WTC11 (cell line): ENCODE results near the gene INTS2. TPM values are rescaled to one million over a fixed set of nuclear protein-coding genes. Genes with fewer than 3 reads are reported as not detected.

Source experiments
- ATAC-seq: fragments of 200-7000 bp; cut with Tn5 transposase; 2 replicates; pipeline ENCODE4 v1.10.0; 2021; ENCODE audit warnings: mild to moderate bottlenecking, moderate library complexity
- CTCF ChIA-PET: fragments of 300-600 bp; sonication (Branson Sonifier 250); formaldehyde crosslinking; loops from one replicate; lab custom pipeline; 2021; ENCODE audit warnings: antibody characterized with exemption; lab: Charles Lee
- POLR2A ChIA-PET: fragments of 350-600 bp; sonication (Branson Sonifier 250); formaldehyde crosslinking; loops from one replicate; lab custom pipeline; 2021; ENCODE audit warnings: antibody characterized with exemption; lab: Charles Lee
- DNase-seq: peaks from one replicate; pipeline ENCODE4 v3.0.0; 2021; ENCODE audit warnings: low spot score
- H3K27ac Mint-ChIP-seq: 2 replicates; pipeline ENCODE4 v1.8.0; 2021; ENCODE audit warnings: mixed read lengths
- H3K27me3 Mint-ChIP-seq: 2 replicates; pipeline ENCODE4 v1.8.0; 2021; ENCODE audit warnings: low read depth, mild to moderate bottlenecking, moderate library complexity, mixed read lengths
- H3K36me3 Mint-ChIP-seq: 2 replicates; pipeline ENCODE4 v1.8.0; 2021; ENCODE audit warnings: mixed read lengths
- H3K4me1 Mint-ChIP-seq: 2 replicates; pipeline ENCODE4 v1.8.0; 2022; ENCODE audit warnings: mixed read lengths
- H3K4me3 Mint-ChIP-seq: 2 replicates; pipeline ENCODE4 v1.8.0; 2021; ENCODE audit warnings: mild to moderate bottlenecking, moderate library complexity, mixed read lengths
- H3K9me3 Mint-ChIP-seq: 2 replicates; pipeline ENCODE4 v1.8.0; 2021; ENCODE audit warnings: mixed read lengths
- AFF4 ChIP-seq: sonication (generic); formaldehyde crosslinking; IDR thresholded peaks from 2 replicates; pipeline ENCODE4 v1.8.1; 2023; ENCODE audit warnings: mild to moderate bottlenecking, missing genetic modification reagents, borderline replicate concordance
- AR ChIP-seq: fragments of 250-450 bp; sonication (Bioruptor Pico); IDR thresholded peaks from 2 replicates; pipeline ENCODE4 v1.9.0; 2021; ENCODE audit warnings: mild to moderate bottlenecking
- FOXK1 ChIP-seq: sonication (generic); formaldehyde crosslinking; IDR thresholded peaks from 2 replicates; pipeline ENCODE4 v1.8.0; 2022; ENCODE audit warnings: mild to moderate bottlenecking, moderate library complexity, missing genetic modification reagents
- MYBL2 ChIP-seq: sonication (generic); formaldehyde crosslinking; IDR thresholded peaks from 2 replicates; pipeline ENCODE4 v1.8.1; 2023; ENCODE audit warnings: mild to moderate bottlenecking, moderate library complexity, missing genetic modification reagents
- NR2C2 ChIP-seq: sonication (generic); formaldehyde crosslinking; IDR thresholded peaks from 2 replicates; pipeline ENCODE4 v1.8.0; 2022; ENCODE audit warnings: mild to moderate bottlenecking, missing genetic modification reagents
- SMAD4 ChIP-seq: sonication (generic); formaldehyde crosslinking; IDR thresholded peaks from 2 replicates; pipeline ENCODE4 v1.8.0; 2022; ENCODE audit warnings: mild to moderate bottlenecking, missing genetic modification reagents
- SP1 ChIP-seq: sonication (generic); formaldehyde crosslinking; conservative IDR thresholded peaks from 2 replicates; pipeline ENCODE4 v1.8.1; 2022; ENCODE audit warnings: missing genetic modification reagents
- TEAD4 ChIP-seq: sonication (generic); formaldehyde crosslinking; IDR thresholded peaks from 2 replicates; pipeline ENCODE4 v1.8.0; 2022; ENCODE audit warnings: mild to moderate bottlenecking, missing genetic modification reagents
- USF1 ChIP-seq: sonication (generic); formaldehyde crosslinking; IDR thresholded peaks from 2 replicates; pipeline ENCODE4 v1.8.0; 2022; ENCODE audit warnings: mild to moderate bottlenecking, missing genetic modification reagents
- ZNF281 ChIP-seq: sonication (generic); formaldehyde crosslinking; IDR thresholded peaks from 2 replicates; pipeline ENCODE4 v1.8.0; 2023; ENCODE audit warnings: mild to moderate bottlenecking, missing genetic modification reagents
- ZNF317 ChIP-seq: sonication (generic); formaldehyde crosslinking; IDR thresholded peaks from 2 replicates; pipeline ENCODE4 v1.8.1; 2023; ENCODE audit warnings: low read depth, mild to moderate bottlenecking, moderate library complexity, missing genetic modification reagents, borderline replicate concordance
- ZNF423 ChIP-seq: fragments of 250-450 bp; sonication (Bioruptor Pico); IDR thresholded peaks from 2 replicates; pipeline ENCODE4 v2.1.2; 2022; ENCODE audit warnings: mild to moderate bottlenecking, moderate library complexity
- ZNF512 ChIP-seq: sonication (generic); formaldehyde crosslinking; IDR thresholded peaks from 2 replicates; pipeline ENCODE4 v1.8.1; 2022; ENCODE audit warnings: missing genetic modification reagents, borderline replicate concordance
- total RNA-seq: library from RNA; stranded (reverse); gene quantifications from 3 replicates; pipeline ENCODE4 v1.2.3, GENCODE V29; 2021

INTS2 gene
- total RNA-seq, 1 experiment from 2014 or later = 24.9 TPM

- CTCF ChIA-PET = no interaction called here
- no peak overlapping the region for H3K4me3 Mint-ChIP-seq
- H3K27me3 Mint-ChIP-seq = no peaks in the 10 kb centered on the region
- H3K27ac Mint-ChIP-seq = no peak overlapping the region
- no peak for DNase-seq
- no peak for TF ChIP-seq NR2C2
- TF ChIP-seq MYBL2 (CRISPR knock-in tag) = no peak
- ATAC-seq = no peak
- POLR2A ChIA-PET = no interaction called here
- no peaks in the 10 kb centered on the region for H3K9me3 Mint-ChIP-seq
- H3K36me3 Mint-ChIP-seq = peaks cover 51% of the 10 kb centered on the region
- 0 out of 2 replicates have a peak, but pooled peaks cover 3% of the 10 kb centered on the region for H3K4me1 Mint-ChIP-seq
Measured at GRCh38 chr17:61946359-61946758, 18.6 kb upstream of the INTS2 start.

GRCh38 chr17:61943117-61943516 lies 15.3 kb upstream of the INTS2 start:
- ATAC-seq (no peak), DNase-seq (no peak)
- no peaks in the 10 kb centered on the region for H3K27me3 Mint-ChIP-seq
- H3K4me1 Mint-ChIP-seq = no peaks in the 10 kb centered on the region
- H3K36me3 Mint-ChIP-seq = peaks cover 23% of the 10 kb centered on the region
- ChIA-PET POLR2A (no interaction called here), CTCF (no interaction called here)
- no peak overlapping the region for H3K27ac Mint-ChIP-seq
- no peak overlapping the region for H3K4me3 Mint-ChIP-seq
- H3K9me3 Mint-ChIP-seq = no peaks in the 10 kb centered on the region
- TF ChIP-seq FOXK1 (CRISPR knock-in tag) (no peak), ZNF281 (CRISPR knock-in tag) (no peak), SP1 (CRISPR knock-in tag) (no peak), ZNF317 (no peak), USF1 (CRISPR knock-in tag) (no peak), SMAD4 (no peak), ZNF512 (CRISPR knock-in tag) (no peak), ZNF423 (CRISPR knock-in tag) (no peak), AFF4 (CRISPR knock-in tag) (no peak), AR (CRISPR knock-in tag) (no peak), TEAD4 (CRISPR knock-in tag) (no peak)
